ENCODE results near the gene MDM4. TPM values are rescaled to one million over a fixed set of nuclear protein-coding genes. Genes with fewer than 3 reads are reported as not detected.
"Not testable (repeated sequence)": the region's sequence is repeated elsewhere in the genome, so short reads cannot be mapped to it uniquely, and the experiment has no call there.

MDM4 gene
- total RNA-seq, 2 donors from 2014 or later = 65.5 to 161 TPM

DNA sequence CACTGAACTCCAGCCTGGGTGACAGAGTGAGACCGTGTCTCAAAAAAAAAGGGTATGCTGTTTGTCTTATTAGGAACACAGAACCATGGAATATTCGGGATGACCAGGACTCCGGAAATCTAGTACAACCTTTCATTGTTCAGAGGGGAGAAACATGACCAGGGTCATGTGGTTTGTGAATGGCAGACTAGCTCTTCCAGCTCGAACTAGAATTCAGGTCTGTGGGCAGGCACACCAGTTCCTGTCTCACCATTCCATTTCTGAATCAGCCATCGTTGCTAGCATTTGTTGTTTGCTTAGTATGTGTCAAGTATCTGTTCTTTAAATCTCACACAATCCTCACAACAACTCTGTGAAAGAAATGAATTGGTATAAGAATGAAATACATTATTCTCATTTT lies 50.9 kb downstream of the MDM4 start:
- H3K4me3 ChIP-seq (ENCODE audit: low read length) = no peak overlapping the region
- TF ChIP-seq, protein P1, sequence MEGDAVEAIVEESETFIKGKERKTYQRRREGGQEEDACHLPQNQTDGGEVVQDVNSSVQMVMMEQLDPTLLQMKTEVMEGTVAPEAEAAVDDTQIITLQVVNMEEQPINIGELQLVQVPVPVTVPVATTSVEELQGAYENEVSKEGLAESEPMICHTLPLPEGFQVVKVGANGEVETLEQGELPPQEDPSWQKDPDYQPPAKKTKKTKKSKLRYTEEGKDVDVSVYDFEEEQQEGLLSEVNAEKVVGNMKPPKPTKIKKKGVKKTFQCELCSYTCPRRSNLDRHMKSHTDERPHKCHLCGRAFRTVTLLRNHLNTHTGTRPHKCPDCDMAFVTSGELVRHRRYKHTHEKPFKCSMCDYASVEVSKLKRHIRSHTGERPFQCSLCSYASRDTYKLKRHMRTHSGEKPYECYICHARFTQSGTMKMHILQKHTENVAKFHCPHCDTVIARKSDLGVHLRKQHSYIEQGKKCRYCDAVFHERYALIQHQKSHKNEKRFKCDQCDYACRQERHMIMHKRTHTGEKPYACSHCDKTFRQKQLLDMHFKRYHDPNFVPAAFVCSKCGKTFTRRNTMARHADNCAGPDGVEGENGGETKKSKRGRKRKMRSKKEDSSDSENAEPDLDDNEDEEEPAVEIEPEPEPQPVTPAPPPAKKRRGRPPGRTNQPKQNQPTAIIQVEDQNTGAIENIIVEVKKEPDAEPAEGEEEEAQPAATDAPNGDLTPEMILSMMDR (conservative IDR thresholded peaks at IDR 0.05) = no peak
- Mint-ChIP-seq H3K4me1 (peaks cover 37% of the 10 kb centered on the region), H3K27me3 (ENCODE audit: insufficient read depth) (peaks cover 4% of the 10 kb centered on the region), H3K27ac (no peak overlapping the region), H3K4me3 (no peak overlapping the region), H3K9me3 (no peaks in the 10 kb centered on the region), H3K36me3 (ENCODE audit: low read depth) (peaks cover 8% of the 10 kb centered on the region)
- no peak overlapping the region for H3K9ac ChIP-seq (ENCODE audit: extremely low read depth, low read length, poor library complexity, severe bottlenecking)
- no peaks in the 10 kb centered on the region for H3K36me3 ChIP-seq (ENCODE audit: control insufficient read depth, insufficient read depth, low read length)
- H3K27me3 ChIP-seq (ENCODE audit: control insufficient read depth, insufficient read depth, low read length, poor library complexity, severe bottlenecking) = no peaks in the 10 kb centered on the region
- H3K27ac ChIP-seq (ENCODE audit: low read depth, low read length) = no peak overlapping the region
- H3K9me3 ChIP-seq (ENCODE audit: control insufficient read depth, low read length) = no peaks in the 10 kb centered on the region
- no peak for DNase-seq
- H3K4me1 ChIP-seq (ENCODE audit: control insufficient read depth, insufficient read depth, low read length) = peaks cover 9% of the 10 kb centered on the region
- 82 to 87% methylated on average over 4 to 5 of the region's 5 CpGs for WGBS, 2 experiments (ENCODE audit: insufficient coverage in 1 of 2, insufficient read length in 1 of 2)

GRCh38 chr1:204568576-204569315 lies 52.5 kb downstream of the MDM4 start:
- DNase-seq = no peak
- no peaks in the 10 kb centered on the region for H3K9me3 Mint-ChIP-seq
- H3K27ac ChIP-seq (ENCODE audit: low read depth, low read length) = peak overlapping the region; percentile 8
- no peak overlapping the region for H3K9ac ChIP-seq (ENCODE audit: extremely low read depth, low read length, poor library complexity, severe bottlenecking)
- H3K36me3 ChIP-seq (ENCODE audit: control insufficient read depth, insufficient read depth, low read length) = no peaks in the 10 kb centered on the region
- peaks cover 10% of the 10 kb centered on the region for H3K36me3 Mint-ChIP-seq (ENCODE audit: low read depth)
- no peaks in the 10 kb centered on the region for H3K9me3 ChIP-seq (ENCODE audit: control insufficient read depth, low read length)
- peaks cover under 1% of the 10 kb centered on the region for H3K4me1 ChIP-seq (ENCODE audit: control insufficient read depth, insufficient read depth, low read length)
- H3K4me3 Mint-ChIP-seq = no peak overlapping the region
- no peak overlapping the region for H3K27ac Mint-ChIP-seq
- TF ChIP-seq, protein P1 (conservative IDR thresholded peaks at IDR 0.05) = no peak
- 86 to 92% methylated on average over 7 to 9 of the region's 9 CpGs for WGBS, 2 experiments (ENCODE audit: insufficient coverage in 1 of 2, insufficient read length in 1 of 2)
- H3K4me1 Mint-ChIP-seq = peaks cover 37% of the 10 kb centered on the region
- no peak overlapping the region for H3K4me3 ChIP-seq (ENCODE audit: low read length)
- peaks cover 4% of the 10 kb centered on the region for H3K27me3 Mint-ChIP-seq (ENCODE audit: insufficient read depth)
- H3K27me3 ChIP-seq (ENCODE audit: control insufficient read depth, insufficient read depth, low read length, poor library complexity, severe bottlenecking) = no peaks in the 10 kb centered on the region

- H3K27ac ChIP-seq (ENCODE audit: low read depth, low read length) = no peak overlapping the region
- Mint-ChIP-seq H3K4me1 (peaks cover 44% of the 10 kb centered on the region), H3K27me3 (ENCODE audit: insufficient read depth) (peaks cover 4% of the 10 kb centered on the region), H3K4me3 (no peak overlapping the region), H3K36me3 (ENCODE audit: low read depth) (peaks cover 8% of the 10 kb centered on the region), H3K9me3 (no peaks in the 10 kb centered on the region), H3K27ac (no peak overlapping the region)
- 94 to 95% methylated on average over 4 to 5 of the region's 5 CpGs for WGBS, 2 experiments (ENCODE audit: insufficient coverage in 1 of 2, insufficient read length in 1 of 2)
- H3K9ac ChIP-seq (ENCODE audit: extremely low read depth, low read length, poor library complexity, severe bottlenecking) = no peak overlapping the region
- H3K36me3 ChIP-seq (ENCODE audit: control insufficient read depth, insufficient read depth, low read length) = no peaks in the 10 kb centered on the region
- H3K4me3 ChIP-seq (ENCODE audit: low read length) = no peak overlapping the region
- no peaks in the 10 kb centered on the region for H3K9me3 ChIP-seq (ENCODE audit: control insufficient read depth, low read length)
- no peaks in the 10 kb centered on the region for H3K27me3 ChIP-seq (ENCODE audit: control insufficient read depth, insufficient read depth, low read length, poor library complexity, severe bottlenecking)
- TF ChIP-seq, protein P1 (conservative IDR thresholded peaks at IDR 0.05) = no peak
- H3K4me1 ChIP-seq (ENCODE audit: control insufficient read depth, insufficient read depth, low read length) = no peaks in the 10 kb centered on the region
- DNase-seq = no peak
Observed at GRCh38 chr1:204569478-204569877, 53.3 kb downstream of the MDM4 start.

DNA sequence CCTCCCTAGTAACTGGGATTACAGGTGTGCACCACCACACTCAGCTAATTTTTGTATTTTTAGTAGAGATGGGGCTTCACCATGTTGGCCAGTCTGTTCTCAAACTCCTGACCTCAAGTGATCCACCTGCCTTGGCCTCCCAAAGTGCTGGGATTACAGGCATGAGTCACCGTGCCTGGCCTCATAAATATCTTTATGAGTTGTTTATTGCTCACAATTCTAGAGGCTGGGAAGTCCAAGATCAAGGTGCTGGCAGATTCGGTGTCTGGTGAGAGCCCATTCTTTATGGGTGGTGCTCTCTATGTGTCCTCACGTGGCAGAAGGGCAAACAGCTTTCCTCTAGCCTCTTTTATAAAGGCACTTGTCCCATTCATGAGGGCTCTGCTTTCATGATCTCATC lies 53.8 kb downstream of the MDM4 start:
- H3K27ac Mint-ChIP-seq; H3K4me3 ChIP-seq (ENCODE audit: low read length); H3K4me1 ChIP-seq (ENCODE audit: control insufficient read depth, insufficient read depth, low read length); H3K9me3 Mint-ChIP-seq; H3K27me3 Mint-ChIP-seq (ENCODE audit: insufficient read depth); H3K27me3 ChIP-seq (ENCODE audit: control insufficient read depth, insufficient read depth, low read length, poor library complexity, severe bottlenecking); H3K27ac ChIP-seq (ENCODE audit: low read depth, low read length); H3K9me3 ChIP-seq (ENCODE audit: control insufficient read depth, low read length); H3K36me3 ChIP-seq (ENCODE audit: control insufficient read depth, insufficient read depth, low read length); DNase-seq; H3K4me3 Mint-ChIP-seq; H3K9ac ChIP-seq (ENCODE audit: extremely low read depth, low read length, poor library complexity, severe bottlenecking); H3K36me3 Mint-ChIP-seq (ENCODE audit: low read depth): not testable (repeated sequence)
- 75 to 85% methylated on average over 2 to 3 of the region's 3 CpGs for WGBS, 2 experiments (ENCODE audit: insufficient coverage in 1 of 2, insufficient read length in 1 of 2)
- peaks cover 46% of the 10 kb centered on the region for H3K4me1 Mint-ChIP-seq
